ENCODE measurements around the gene CSRP3. TPM values are rescaled to one million over a fixed set of nuclear protein-coding genes. Genes with fewer than 3 reads are reported as not detected.

The CSRP3 gene
- total RNA-seq, 1 donor from 2014 or later: not detected

DNA sequence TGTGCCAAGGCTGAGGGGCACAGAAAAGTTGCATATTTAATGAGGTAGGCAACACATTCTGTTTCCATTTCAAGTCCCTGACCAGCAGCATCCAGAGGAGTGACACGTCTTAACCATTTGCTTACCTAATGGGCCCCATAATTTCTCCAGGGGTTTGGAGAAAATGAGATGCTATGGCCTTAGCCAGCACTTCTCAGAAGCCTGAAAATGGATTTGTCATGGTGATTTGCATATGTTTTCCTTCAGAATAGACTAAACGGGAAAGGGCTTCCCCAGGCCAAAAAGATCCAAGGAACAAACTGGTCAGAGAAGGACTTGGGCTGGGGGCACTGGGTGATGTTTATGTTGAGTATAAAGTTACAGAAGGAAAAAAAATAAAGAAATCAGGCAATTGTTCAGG, 16.7 kb downstream of the CSRP3 start:
- Mint-ChIP-seq H3K36me3 (no peaks in the 10 kb centered on the region), H3K9me3 (no peaks in the 10 kb centered on the region), H3K4me1 (peaks cover 7% of the 10 kb centered on the region), H3K4me3 (no peak overlapping the region), H3K27me3 (ENCODE audit: low read depth) (no peaks in the 10 kb centered on the region), H3K27ac (no peak overlapping the region)
- TF ChIP-seq, protein P1, sequence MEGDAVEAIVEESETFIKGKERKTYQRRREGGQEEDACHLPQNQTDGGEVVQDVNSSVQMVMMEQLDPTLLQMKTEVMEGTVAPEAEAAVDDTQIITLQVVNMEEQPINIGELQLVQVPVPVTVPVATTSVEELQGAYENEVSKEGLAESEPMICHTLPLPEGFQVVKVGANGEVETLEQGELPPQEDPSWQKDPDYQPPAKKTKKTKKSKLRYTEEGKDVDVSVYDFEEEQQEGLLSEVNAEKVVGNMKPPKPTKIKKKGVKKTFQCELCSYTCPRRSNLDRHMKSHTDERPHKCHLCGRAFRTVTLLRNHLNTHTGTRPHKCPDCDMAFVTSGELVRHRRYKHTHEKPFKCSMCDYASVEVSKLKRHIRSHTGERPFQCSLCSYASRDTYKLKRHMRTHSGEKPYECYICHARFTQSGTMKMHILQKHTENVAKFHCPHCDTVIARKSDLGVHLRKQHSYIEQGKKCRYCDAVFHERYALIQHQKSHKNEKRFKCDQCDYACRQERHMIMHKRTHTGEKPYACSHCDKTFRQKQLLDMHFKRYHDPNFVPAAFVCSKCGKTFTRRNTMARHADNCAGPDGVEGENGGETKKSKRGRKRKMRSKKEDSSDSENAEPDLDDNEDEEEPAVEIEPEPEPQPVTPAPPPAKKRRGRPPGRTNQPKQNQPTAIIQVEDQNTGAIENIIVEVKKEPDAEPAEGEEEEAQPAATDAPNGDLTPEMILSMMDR (IDR thresholded peaks at IDR 0.05; ENCODE audit: unreplicated experiment): no peak
- no peak for DNase-seq (ENCODE audit: low spot score in 2 of 2, unreplicated experiment in 2 of 2)

DNA sequence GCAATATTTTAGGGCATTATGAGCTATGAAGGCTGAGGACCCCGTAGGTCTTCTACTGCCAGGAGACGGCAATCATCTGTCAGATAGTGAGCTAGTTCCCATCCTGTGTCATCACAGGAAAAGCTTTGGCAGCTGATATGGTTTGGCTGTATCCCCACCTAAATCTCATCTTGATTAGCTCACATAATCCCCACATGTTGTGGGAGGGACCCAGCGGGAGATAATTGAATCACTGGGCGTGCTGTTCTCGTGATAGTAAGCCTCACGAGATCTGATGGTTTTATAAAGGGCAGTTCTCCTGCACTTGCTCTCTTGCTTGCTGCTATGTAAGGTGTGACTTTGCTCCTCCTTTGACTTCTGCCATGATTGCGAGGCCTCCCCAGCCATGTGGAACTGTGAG, 18.1 kb downstream of the CSRP3 start:
- H3K36me3 Mint-ChIP-seq: no peaks in the 10 kb centered on the region

DNA sequence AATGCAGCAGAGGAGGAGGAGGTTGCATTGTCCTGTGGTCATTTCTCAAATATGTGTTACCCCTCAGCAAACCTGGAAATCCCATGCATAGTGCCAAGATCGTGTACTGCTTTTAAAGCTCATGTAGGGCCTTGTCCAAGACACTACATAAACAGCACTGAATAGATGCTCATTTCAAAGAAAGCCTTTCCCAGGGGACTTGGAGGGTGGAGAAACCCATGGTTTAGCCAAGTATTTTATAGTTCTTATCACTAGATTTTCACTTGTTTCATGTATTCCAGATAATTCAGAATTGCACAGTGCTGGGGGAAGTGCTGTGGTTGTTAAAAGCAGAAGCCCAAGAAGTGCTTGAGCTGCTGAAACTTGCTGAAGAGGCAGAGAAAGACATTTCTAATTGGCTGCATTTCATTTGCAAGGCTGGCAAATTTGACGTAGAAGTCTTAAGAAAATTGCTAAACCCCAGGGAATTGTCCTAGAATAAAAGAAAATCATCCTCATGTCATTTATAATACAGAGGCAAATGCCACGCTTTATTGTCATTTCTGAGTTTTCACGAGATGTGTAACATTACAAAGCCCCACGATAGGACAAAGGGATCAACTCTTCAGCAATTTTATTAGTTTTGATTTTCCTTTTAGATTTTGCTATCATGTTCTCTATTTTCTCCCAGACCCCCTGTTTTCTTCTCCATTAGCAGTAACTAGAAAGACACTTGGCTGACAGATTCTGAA, 20.1 kb downstream of the CSRP3 start:
- Mint-ChIP-seq H3K27me3 (ENCODE audit: low read depth) (no peaks in the 10 kb centered on the region), H3K4me1 (peaks cover 7% of the 10 kb centered on the region), H3K27ac (no peak overlapping the region), H3K9me3 (no peaks in the 10 kb centered on the region), H3K4me3 (no peak overlapping the region), H3K36me3 (peaks cover under 1% of the 10 kb centered on the region)
- TF ChIP-seq, protein P1 (IDR thresholded peaks at IDR 0.05; ENCODE audit: unreplicated experiment): no peak
- no peak for DNase-seq (ENCODE audit: low spot score in 2 of 2, unreplicated experiment in 2 of 2)

More for the DNA sequence above, 18.1 kb downstream of the CSRP3 start:
- peaks cover 7% of the 10 kb centered on the region for H3K4me1 Mint-ChIP-seq
- DNase-seq (ENCODE audit: low spot score in 2 of 2, unreplicated experiment in 2 of 2): no peak
- no peak overlapping the region for H3K27ac Mint-ChIP-seq
- no peaks in the 10 kb centered on the region for H3K9me3 Mint-ChIP-seq
- TF ChIP-seq, protein P1 (IDR thresholded peaks at IDR 0.05; ENCODE audit: unreplicated experiment): no peak
- H3K4me3 Mint-ChIP-seq: no peak overlapping the region
- no peaks in the 10 kb centered on the region for H3K27me3 Mint-ChIP-seq (ENCODE audit: low read depth)

DNA sequence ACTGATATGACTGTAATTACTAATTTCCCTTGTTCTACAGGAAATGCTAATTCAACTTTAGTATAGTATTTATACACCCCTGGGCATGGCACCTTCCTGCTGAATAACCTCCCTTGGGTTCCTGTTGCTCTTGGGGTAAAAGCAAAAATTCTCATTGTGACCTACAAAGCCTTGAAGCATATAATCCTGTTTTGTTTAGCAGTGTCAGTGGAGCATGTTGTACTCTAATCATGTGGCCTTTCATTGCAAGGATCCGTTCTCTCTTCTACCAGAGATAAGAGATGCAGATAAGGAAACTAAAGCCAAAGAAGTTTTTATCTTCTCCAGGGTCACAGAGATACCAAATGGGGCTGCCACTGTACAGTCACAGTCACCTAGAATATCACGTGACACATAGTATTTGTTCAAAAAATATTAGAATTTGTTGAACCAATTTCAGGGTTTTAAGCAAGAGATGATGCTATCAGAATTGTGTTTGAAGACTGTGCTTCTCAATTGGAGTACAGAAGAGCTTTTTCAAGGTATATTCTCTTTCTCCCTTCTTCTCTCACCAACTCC, 25.1 kb downstream of the CSRP3 start:
- Mint-ChIP-seq H3K9me3 (no peaks in the 10 kb centered on the region), H3K36me3 (peaks cover 26% of the 10 kb centered on the region), H3K27ac (no peak overlapping the region), H3K4me1 (no peaks in the 10 kb centered on the region), H3K4me3 (no peak overlapping the region), H3K27me3 (ENCODE audit: low read depth) (no peaks in the 10 kb centered on the region)
- TF ChIP-seq, protein P1 (IDR thresholded peaks at IDR 0.05; ENCODE audit: unreplicated experiment): no peak
- no peak for DNase-seq (ENCODE audit: low spot score in 2 of 2, unreplicated experiment in 2 of 2)

DNA sequence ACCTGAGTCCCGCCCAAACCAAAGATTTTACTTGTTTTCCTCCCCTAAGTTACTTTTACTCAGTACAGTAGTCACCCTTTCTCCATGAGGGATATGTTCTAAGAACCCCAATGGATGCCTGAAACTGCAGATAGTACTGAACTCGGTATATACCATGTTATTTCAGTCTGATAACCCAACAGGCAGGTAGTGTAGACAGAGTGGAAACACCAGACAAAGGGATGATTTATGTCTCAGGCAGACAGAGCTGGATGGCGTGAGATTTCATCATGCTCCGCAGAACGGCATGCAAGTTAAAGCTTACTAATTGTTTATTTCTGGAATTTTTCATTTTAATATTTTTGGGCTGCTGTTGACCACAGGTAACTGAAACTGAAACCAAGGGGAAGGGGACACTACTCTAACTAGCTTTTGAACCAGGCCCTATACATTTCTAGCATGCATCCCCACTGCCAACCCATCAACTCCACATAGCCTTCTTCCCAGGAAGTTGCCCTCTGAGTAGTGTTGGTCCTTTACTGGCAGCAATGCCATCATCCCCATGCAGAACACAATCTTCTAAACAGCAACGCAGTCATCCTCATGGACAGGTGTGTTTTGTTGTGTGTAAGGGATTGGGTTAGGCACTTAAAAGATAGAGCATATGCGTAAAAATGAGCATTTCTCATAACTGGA, 27.7 kb downstream of the CSRP3 start:
- peaks cover 30% of the 10 kb centered on the region for H3K36me3 Mint-ChIP-seq
- no peaks in the 10 kb centered on the region for H3K4me1 Mint-ChIP-seq
- no peak overlapping the region for H3K27ac Mint-ChIP-seq
- H3K9me3 Mint-ChIP-seq: no peaks in the 10 kb centered on the region
- H3K4me3 Mint-ChIP-seq: no peak overlapping the region
- DNase-seq (ENCODE audit: low spot score in 2 of 2, unreplicated experiment in 2 of 2): no peak
- no peaks in the 10 kb centered on the region for H3K27me3 Mint-ChIP-seq (ENCODE audit: low read depth)
- TF ChIP-seq, protein P1 (IDR thresholded peaks at IDR 0.05; ENCODE audit: unreplicated experiment): no peak
